ENCODE results near the gene GULP1. TPM values are rescaled to one million over a fixed set of nuclear protein-coding genes. Genes with fewer than 3 reads are reported as not detected.

GULP1 gene
- total RNA-seq, 2 donors from 2014 or later: 15.3 to 26.5 TPM

GRCh38 chr2:188512456-188512855, 220.8 kb downstream of the GULP1 start:
- peaks cover 9% of the 10 kb centered on the region for H3K4me1 Mint-ChIP-seq
- TF ChIP-seq, protein P1, sequence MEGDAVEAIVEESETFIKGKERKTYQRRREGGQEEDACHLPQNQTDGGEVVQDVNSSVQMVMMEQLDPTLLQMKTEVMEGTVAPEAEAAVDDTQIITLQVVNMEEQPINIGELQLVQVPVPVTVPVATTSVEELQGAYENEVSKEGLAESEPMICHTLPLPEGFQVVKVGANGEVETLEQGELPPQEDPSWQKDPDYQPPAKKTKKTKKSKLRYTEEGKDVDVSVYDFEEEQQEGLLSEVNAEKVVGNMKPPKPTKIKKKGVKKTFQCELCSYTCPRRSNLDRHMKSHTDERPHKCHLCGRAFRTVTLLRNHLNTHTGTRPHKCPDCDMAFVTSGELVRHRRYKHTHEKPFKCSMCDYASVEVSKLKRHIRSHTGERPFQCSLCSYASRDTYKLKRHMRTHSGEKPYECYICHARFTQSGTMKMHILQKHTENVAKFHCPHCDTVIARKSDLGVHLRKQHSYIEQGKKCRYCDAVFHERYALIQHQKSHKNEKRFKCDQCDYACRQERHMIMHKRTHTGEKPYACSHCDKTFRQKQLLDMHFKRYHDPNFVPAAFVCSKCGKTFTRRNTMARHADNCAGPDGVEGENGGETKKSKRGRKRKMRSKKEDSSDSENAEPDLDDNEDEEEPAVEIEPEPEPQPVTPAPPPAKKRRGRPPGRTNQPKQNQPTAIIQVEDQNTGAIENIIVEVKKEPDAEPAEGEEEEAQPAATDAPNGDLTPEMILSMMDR (conservative IDR thresholded peaks at IDR 0.05): peak; percentile 88

GRCh38 chr2:188515918-188516317, 224.2 kb downstream of the GULP1 start:
- Mint-ChIP-seq H3K27ac (no peak overlapping the region), H3K9me3 (no peaks in the 10 kb centered on the region), H3K27me3 (ENCODE audit: insufficient read depth) (no peaks in the 10 kb centered on the region), H3K4me3 (no peak overlapping the region), H3K4me1 (peaks cover 18% of the 10 kb centered on the region), H3K36me3 (ENCODE audit: low read depth) (no peaks in the 10 kb centered on the region)
- TF ChIP-seq, protein P1 (conservative IDR thresholded peaks at IDR 0.05): no peak
- H3K4me3 ChIP-seq (ENCODE audit: low read length): no peak overlapping the region
- H3K27me3 ChIP-seq (ENCODE audit: control insufficient read depth, insufficient read depth, low read length, poor library complexity, severe bottlenecking): no peaks in the 10 kb centered on the region
- H3K4me1 ChIP-seq (ENCODE audit: control insufficient read depth, insufficient read depth, low read length): peaks cover 2% of the 10 kb centered on the region
- DNase-seq: no peak
- H3K9me3 ChIP-seq (ENCODE audit: control insufficient read depth, low read length): no peaks in the 10 kb centered on the region
- no peak overlapping the region for H3K9ac ChIP-seq (ENCODE audit: extremely low read depth, low read length, poor library complexity, severe bottlenecking)
- no peaks in the 10 kb centered on the region for H3K36me3 ChIP-seq (ENCODE audit: control insufficient read depth, insufficient read depth, low read length)
- no peak overlapping the region for H3K27ac ChIP-seq (ENCODE audit: low read depth, low read length)
- 79% methylated on average over 1 of the region's 1 CpG; no CpG with 5 or more reads in 1 of the 2 experiments for WGBS, 2 experiments (ENCODE audit: insufficient coverage in 1 of 2, insufficient read length in 1 of 2)

More at GRCh38 chr2:188512456-188512855, 220.8 kb downstream of the GULP1 start:
- no peak overlapping the region for H3K27ac Mint-ChIP-seq
- H3K9me3 ChIP-seq (ENCODE audit: control insufficient read depth, low read length): no peaks in the 10 kb centered on the region
- H3K27me3 ChIP-seq (ENCODE audit: control insufficient read depth, insufficient read depth, low read length, poor library complexity, severe bottlenecking): no peaks in the 10 kb centered on the region
- no peak overlapping the region for H3K27ac ChIP-seq (ENCODE audit: low read depth, low read length)
- DNase-seq: no peak
- H3K36me3 ChIP-seq (ENCODE audit: control insufficient read depth, insufficient read depth, low read length): no peaks in the 10 kb centered on the region
- H3K27me3 Mint-ChIP-seq (ENCODE audit: insufficient read depth): no peaks in the 10 kb centered on the region
- no peaks in the 10 kb centered on the region for H3K9me3 Mint-ChIP-seq
- no peak overlapping the region for H3K4me3 Mint-ChIP-seq
- 49% methylated on average over 2 of the region's 2 CpGs; no CpG with 5 or more reads in 1 of the 2 experiments for WGBS, 2 experiments (ENCODE audit: insufficient coverage in 1 of 2, insufficient read length in 1 of 2)
- H3K4me3 ChIP-seq (ENCODE audit: low read length): no peak overlapping the region
- H3K9ac ChIP-seq (ENCODE audit: extremely low read depth, low read length, poor library complexity, severe bottlenecking): no peak overlapping the region
- peaks cover 2% of the 10 kb centered on the region for H3K4me1 ChIP-seq (ENCODE audit: control insufficient read depth, insufficient read depth, low read length)
- no peaks in the 10 kb centered on the region for H3K36me3 Mint-ChIP-seq (ENCODE audit: low read depth)

DNA sequence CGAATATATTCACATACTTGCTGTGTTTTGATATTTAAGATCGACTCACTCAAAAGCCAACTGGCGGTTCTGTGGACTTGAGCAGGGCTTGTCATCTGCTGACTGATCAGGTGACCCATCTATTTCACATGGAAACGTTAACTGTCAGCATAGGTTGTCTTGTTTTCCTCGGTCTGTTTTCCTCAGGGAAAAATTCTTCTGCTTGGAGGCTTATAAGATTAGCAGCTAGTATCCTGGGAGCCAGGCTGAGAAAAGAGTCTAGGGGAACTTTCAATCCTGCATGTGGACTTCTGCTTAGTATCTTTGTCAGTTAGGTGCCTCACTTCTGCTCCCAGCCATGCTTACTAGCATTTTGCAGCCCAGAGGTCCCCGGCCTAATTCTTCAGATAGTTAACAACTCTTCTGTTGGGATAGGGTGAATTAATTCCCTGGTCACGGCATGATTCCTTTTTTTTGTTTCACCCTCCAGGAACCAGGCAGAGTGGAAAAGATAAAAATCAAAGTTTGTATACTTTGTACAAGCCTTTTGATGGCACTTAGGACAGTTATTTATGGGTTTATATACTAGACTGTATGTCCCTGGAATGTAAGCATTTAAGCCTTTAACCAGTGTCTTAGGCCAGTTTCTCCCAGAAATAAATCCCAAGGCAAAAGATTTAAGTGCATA, 226.0 kb downstream of the GULP1 start:
- Mint-ChIP-seq H3K36me3 (ENCODE audit: low read depth) (no peaks in the 10 kb centered on the region), H3K27me3 (ENCODE audit: insufficient read depth) (no peaks in the 10 kb centered on the region), H3K4me3 (no peak overlapping the region), H3K27ac (no peak overlapping the region), H3K4me1 (peaks cover 18% of the 10 kb centered on the region), H3K9me3 (no peaks in the 10 kb centered on the region)
- Histone ChIP-seq H3K27ac (ENCODE audit: low read depth, low read length) (no peak overlapping the region), H3K9ac (ENCODE audit: extremely low read depth, low read length, poor library complexity, severe bottlenecking) (no peak overlapping the region), H3K4me3 (ENCODE audit: low read length) (no peak overlapping the region), H3K36me3 (ENCODE audit: control insufficient read depth, insufficient read depth, low read length) (no peaks in the 10 kb centered on the region), H3K27me3 (ENCODE audit: control insufficient read depth, insufficient read depth, low read length, poor library complexity, severe bottlenecking) (no peaks in the 10 kb centered on the region), H3K4me1 (ENCODE audit: control insufficient read depth, insufficient read depth, low read length) (no peaks in the 10 kb centered on the region), H3K9me3 (ENCODE audit: control insufficient read depth, low read length) (no peaks in the 10 kb centered on the region)
- WGBS, 2 experiments (ENCODE audit: insufficient coverage in 1 of 2, insufficient read length in 1 of 2): 78 to 87% methylated on average over 6 to 7 of the region's 7 CpGs
- DNase-seq: no peak
- TF ChIP-seq, protein P1 (conservative IDR thresholded peaks at IDR 0.05): no peak

All from endodermal cell (in vitro differentiated cells).